ENCODE results near the gene FAT1. TPM values are rescaled to one million over a fixed set of nuclear protein-coding genes. Genes with fewer than 3 reads are reported as not detected.

The FAT1 gene
- total and polyA plus RNA-seq, 2 donors (not counting 1 experiment from before 2014, with no cell fraction given) = 0.07 to 0.15 TPM

DNA sequence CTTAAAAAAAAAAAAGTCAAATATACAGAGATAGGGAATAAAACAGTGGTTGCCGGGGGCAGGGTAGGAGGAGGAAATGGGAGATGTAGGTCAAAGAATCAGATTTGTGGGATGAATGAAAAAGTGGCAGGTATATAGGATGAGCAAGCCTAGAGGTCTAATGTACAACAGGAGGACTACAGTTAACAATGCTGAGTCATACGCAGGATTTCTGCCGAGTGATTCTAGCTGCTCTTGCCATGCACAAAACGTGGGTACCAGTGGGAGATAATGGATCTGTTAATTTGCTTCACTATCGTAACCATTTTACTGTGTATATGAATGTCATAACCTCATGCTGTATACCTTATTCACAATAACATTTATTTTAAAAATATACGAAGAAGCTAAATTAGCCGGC lies 157.6 kb downstream of the FAT1 start:
- ChIA-PET CTCF (no interaction called here), POLR2A (no interaction called here)
- no peak overlapping the region for H3K9ac ChIP-seq (ENCODE audit: low read length)
- TF ChIP-seq EZH2 (IDR thresholded peaks at IDR 0.05; ENCODE audit: borderline replicate concordance, insufficient read depth, low read depth, low read length, poor library complexity, severe bottlenecking) = no peak
- TF ChIP-seq, protein P1, sequence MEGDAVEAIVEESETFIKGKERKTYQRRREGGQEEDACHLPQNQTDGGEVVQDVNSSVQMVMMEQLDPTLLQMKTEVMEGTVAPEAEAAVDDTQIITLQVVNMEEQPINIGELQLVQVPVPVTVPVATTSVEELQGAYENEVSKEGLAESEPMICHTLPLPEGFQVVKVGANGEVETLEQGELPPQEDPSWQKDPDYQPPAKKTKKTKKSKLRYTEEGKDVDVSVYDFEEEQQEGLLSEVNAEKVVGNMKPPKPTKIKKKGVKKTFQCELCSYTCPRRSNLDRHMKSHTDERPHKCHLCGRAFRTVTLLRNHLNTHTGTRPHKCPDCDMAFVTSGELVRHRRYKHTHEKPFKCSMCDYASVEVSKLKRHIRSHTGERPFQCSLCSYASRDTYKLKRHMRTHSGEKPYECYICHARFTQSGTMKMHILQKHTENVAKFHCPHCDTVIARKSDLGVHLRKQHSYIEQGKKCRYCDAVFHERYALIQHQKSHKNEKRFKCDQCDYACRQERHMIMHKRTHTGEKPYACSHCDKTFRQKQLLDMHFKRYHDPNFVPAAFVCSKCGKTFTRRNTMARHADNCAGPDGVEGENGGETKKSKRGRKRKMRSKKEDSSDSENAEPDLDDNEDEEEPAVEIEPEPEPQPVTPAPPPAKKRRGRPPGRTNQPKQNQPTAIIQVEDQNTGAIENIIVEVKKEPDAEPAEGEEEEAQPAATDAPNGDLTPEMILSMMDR (IDR thresholded peaks at IDR 0.05) = no peak
- no peaks in the 10 kb centered on the region for H3K4me1 ChIP-seq (ENCODE audit: control insufficient read depth in 2 of 2, insufficient read depth in 2 of 2, low read length in 2 of 2)
- Mint-ChIP-seq H3K27me3 (no peaks in the 10 kb centered on the region), H3K9me3 (ENCODE audit: insufficient read depth) (no peaks in the 10 kb centered on the region), H3K4me3 (no peak overlapping the region), H3K4me1 (no peaks in the 10 kb centered on the region), H3K27ac (no peak overlapping the region)
- H2AFZ ChIP-seq (ENCODE audit: insufficient read depth, low read depth, low read length, poor library complexity, severe bottlenecking) = no peak overlapping the region
- H3K9me3 ChIP-seq (ENCODE audit: control extremely low read depth in 1 of 3, control insufficient read depth in 2 of 3, insufficient read depth in 1 of 3, low read length in 2 of 3) = no peaks in the 10 kb centered on the region
- H3K27ac ChIP-seq (ENCODE audit: low read length in 2 of 2) = no peak overlapping the region
- no peak overlapping the region for H3K4me2 ChIP-seq (replicated peaks; ENCODE audit: low read depth, low read length, poor library complexity, severe bottlenecking)
- no peak overlapping the region for H3K4me3 ChIP-seq (ENCODE audit: control extremely low read depth in 1 of 5, extremely low read depth in 1 of 5, insufficient read depth in 1 of 5, low read depth in 2 of 5, low read length in 4 of 5)
- H3K79me2 ChIP-seq (ENCODE audit: control insufficient read depth, insufficient read depth, low read length) = no peaks in the 10 kb centered on the region
- no peaks in the 10 kb centered on the region for H3K27me3 ChIP-seq (replicated peaks in 1 of 4; ENCODE audit: control extremely low read depth in 1 of 4, control insufficient read depth in 3 of 4, insufficient read depth in 4 of 4, low read length in 3 of 4)
- ATAC-seq (ENCODE audit: low read depth) (no peak), DNase-seq (no peak)
- intact Hi-C loops (cut with micrococcal nuclease) = no loop called here
- no peaks in the 10 kb centered on the region for H3K36me3 ChIP-seq (replicated peaks in 1 of 2; ENCODE audit: control extremely low read depth in 1 of 2, control insufficient read depth in 1 of 2, extremely low read depth in 1 of 2, insufficient read depth in 2 of 2, low read length in 1 of 2)
- no peaks in the 10 kb centered on the region for H4K20me1 ChIP-seq (ENCODE audit: control insufficient read depth, insufficient read depth, low read length, poor library complexity, severe bottlenecking)
- 100% methylated on average over 3 of the region's 7 CpGs for WGBS (ENCODE audit: insufficient coverage)

- Histone ChIP-seq H3K27ac (ENCODE audit: low read length in 2 of 2) (no peak overlapping the region), H4K20me1 (ENCODE audit: control insufficient read depth, insufficient read depth, low read length, poor library complexity, severe bottlenecking) (no peaks in the 10 kb centered on the region), H3K27me3 (replicated peaks in 1 of 4; ENCODE audit: control extremely low read depth in 1 of 4, control insufficient read depth in 3 of 4, insufficient read depth in 4 of 4, low read length in 3 of 4) (no peaks in the 10 kb centered on the region), H3K4me1 (ENCODE audit: control insufficient read depth in 2 of 2, insufficient read depth in 2 of 2, low read length in 2 of 2) (no peaks in the 10 kb centered on the region), H3K36me3 (replicated peaks in 1 of 2; ENCODE audit: control extremely low read depth in 1 of 2, control insufficient read depth in 1 of 2, extremely low read depth in 1 of 2, insufficient read depth in 2 of 2, low read length in 1 of 2) (no peaks in the 10 kb centered on the region), H3K9ac (ENCODE audit: low read length) (no peak overlapping the region), H3K4me3 (ENCODE audit: control extremely low read depth in 1 of 5, extremely low read depth in 1 of 5, insufficient read depth in 1 of 5, low read depth in 2 of 5, low read length in 4 of 5) (no peak overlapping the region), H2AFZ (ENCODE audit: insufficient read depth, low read depth, low read length, poor library complexity, severe bottlenecking) (no peak overlapping the region), H3K9me3 (ENCODE audit: control extremely low read depth in 1 of 3, control insufficient read depth in 2 of 3, insufficient read depth in 1 of 3, low read length in 2 of 3) (no peaks in the 10 kb centered on the region), H3K79me2 (ENCODE audit: control insufficient read depth, insufficient read depth, low read length) (no peaks in the 10 kb centered on the region), H3K4me2 (replicated peaks; ENCODE audit: low read depth, low read length, poor library complexity, severe bottlenecking) (no peak overlapping the region)
- intact Hi-C loops (cut with micrococcal nuclease) = no loop called here
- Mint-ChIP-seq H3K27ac (no peak overlapping the region), H3K9me3 (ENCODE audit: insufficient read depth) (no peaks in the 10 kb centered on the region), H3K4me1 (no peaks in the 10 kb centered on the region), H3K4me3 (no peak overlapping the region), H3K27me3 (no peaks in the 10 kb centered on the region)
- DNase-seq (no peak), ATAC-seq (ENCODE audit: low read depth) (no peak)
- no peak for TF ChIP-seq EZH2 (IDR thresholded peaks at IDR 0.05; ENCODE audit: borderline replicate concordance, insufficient read depth, low read depth, low read length, poor library complexity, severe bottlenecking)
- TF ChIP-seq, protein P1 (IDR thresholded peaks at IDR 0.05) = no peak
- POLR2A ChIA-PET = no interaction called here
- CTCF ChIA-PET = no interaction called here
- WGBS (ENCODE audit: insufficient coverage) = 87% methylated on average over 4 of the region's 11 CpGs
Measured at GRCh38 chr4:186563761-186564160, 159.9 kb downstream of the FAT1 start.
